ENCODE data around the gene NPTX1.

NPTX1 gene

GRCh38 chr17:80478487-80479245 lies 2.3 kb upstream of the NPTX1 start:
- no peak for DNase-seq (ENCODE audit: low read depth, low spot score)

- DNase-seq (ENCODE audit: low read depth, low spot score) = no peak
Observed at GRCh38 chr17:80477647-80478478, 1.5 kb upstream of the NPTX1 start.

- DNase-seq (ENCODE audit: low read depth, low spot score) = no peak
Observed at GRCh38 chr17:80476877-80477646, 655 bp upstream of the NPTX1 start.

- no peak for DNase-seq (ENCODE audit: low read depth, low spot score)
Observed at GRCh38 chr17:80474961-80475909, 1.2 kb downstream of the NPTX1 start.

DNA sequence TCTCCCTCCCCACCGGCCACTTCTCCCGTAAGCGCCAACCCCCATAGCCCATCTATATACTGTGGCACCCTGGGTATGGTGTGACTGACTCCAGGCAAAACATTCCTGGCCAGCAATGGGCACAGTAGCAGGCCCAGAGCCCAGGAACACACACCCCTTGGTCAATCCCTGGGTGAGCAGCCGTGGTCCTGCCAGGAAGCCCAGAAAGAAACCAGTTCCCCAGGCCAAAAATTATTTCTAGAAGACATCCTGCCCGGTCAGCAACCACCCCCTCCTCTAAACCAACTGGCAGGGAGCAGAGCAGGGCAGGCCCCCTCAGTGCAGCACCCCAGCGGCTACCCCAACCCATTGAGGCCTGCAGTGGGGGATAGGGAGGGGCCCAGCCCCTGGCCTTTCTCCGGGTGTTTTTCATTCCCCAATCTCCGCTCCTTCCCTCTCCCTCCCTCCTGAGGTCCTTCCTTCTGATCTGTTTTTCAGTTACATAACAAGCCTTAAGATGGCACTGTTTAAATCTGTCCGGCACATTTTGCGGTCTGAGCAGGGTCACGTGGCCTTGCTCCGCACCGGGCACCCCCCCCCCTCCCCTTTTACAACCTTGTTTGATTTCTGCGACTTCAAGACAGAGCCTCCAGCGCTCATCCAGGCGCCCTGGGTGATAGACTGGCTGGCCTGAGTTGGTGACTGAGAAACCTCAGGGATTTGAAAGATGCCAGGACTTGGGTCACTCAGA lies 2.0 kb downstream of the NPTX1 start:
- DNase-seq (ENCODE audit: low read depth, low spot score) = no peak

DNA sequence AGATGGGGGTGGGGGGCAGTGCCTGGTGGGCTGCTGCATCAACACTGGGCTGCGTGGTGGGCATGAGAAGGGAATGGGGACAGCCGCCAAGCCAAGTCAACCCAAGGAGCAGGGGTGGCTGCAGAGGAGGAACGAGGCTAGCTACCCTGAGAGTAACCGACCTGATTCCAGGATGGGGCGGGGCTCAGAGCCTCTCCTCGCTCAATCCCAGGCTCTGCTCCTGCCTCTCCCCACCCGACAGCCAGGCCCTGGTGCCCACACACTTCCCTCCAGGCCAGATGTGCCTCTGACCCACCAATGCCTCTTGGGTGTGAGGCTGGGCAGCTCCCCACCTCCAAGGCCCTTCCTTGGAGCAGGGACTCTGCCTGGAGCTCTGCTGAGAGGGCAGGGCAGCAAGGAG lies 2.7 kb downstream of the NPTX1 start:
- DNase-seq (ENCODE audit: low read depth, low spot score) = no peak

- DNase-seq (ENCODE audit: low read depth, low spot score) = no peak
Observed at GRCh38 chr17:80472996-80473395, 3.4 kb downstream of the NPTX1 start.

- no peak for DNase-seq (ENCODE audit: low read depth, low spot score)
Observed at GRCh38 chr17:80471922-80472321, 4.5 kb downstream of the NPTX1 start.

DNA sequence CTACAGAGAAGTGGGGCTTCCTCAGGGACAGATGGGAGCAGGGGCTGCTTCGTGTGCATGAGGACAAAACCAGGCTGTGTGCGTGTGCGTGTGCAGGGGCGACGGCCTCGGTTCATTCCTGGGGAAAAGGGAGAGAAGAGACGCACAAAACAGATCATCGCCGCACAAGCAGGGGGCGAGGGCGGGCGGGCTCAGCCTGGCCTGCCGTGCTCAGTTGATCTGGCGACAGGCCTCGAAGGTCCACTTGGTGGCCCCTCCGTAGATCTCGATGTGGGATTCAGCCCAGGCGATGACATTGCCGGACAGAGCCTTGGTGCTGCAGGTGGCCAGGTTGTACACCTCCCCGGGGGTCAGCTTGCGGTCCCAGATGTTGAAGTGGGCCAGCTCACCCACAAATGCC lies 5.8 kb downstream of the NPTX1 start:
- no peak for DNase-seq (ENCODE audit: low read depth, low spot score)

- DNase-seq (ENCODE audit: low read depth, low spot score) = no peak
Observed at GRCh38 chr17:80469667-80470066, 6.7 kb downstream of the NPTX1 start.

- DNase-seq (ENCODE audit: low read depth, low spot score) = no peak
Observed at GRCh38 chr17:80468781-80469493, 7.5 kb downstream of the NPTX1 start.

GRCh38 chr17:80468242-80468641 lies 8.2 kb downstream of the NPTX1 start:
- DNase-seq (ENCODE audit: low read depth, low spot score) = no peak

DNA sequence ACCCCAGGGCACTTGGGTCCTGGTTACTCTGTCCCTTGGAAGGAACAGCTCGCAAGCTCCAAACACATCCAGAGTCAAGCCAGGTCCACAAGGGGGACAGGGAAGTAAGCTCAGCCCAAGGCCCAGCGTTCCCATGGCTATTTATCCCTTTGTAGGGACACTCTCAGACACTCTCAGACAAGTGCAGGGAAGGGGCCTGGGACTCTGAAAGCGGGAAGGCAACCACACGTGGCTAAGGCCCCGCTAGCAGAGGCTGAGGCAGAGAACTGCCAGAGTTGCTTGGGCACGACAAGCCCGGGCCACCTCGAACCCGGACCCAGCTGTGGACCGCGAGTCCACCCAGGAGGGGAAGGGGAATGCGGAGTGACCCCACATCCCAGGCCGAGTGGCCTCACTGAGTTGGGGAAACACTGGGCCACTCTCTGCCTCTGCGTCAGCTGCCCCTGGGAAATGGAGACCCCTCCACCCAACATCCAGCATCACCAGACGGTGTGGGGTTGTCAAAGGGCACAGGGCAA lies 10.2 kb downstream of the NPTX1 start:
- DNase-seq (ENCODE audit: low read depth, low spot score) = no peak

DNA sequence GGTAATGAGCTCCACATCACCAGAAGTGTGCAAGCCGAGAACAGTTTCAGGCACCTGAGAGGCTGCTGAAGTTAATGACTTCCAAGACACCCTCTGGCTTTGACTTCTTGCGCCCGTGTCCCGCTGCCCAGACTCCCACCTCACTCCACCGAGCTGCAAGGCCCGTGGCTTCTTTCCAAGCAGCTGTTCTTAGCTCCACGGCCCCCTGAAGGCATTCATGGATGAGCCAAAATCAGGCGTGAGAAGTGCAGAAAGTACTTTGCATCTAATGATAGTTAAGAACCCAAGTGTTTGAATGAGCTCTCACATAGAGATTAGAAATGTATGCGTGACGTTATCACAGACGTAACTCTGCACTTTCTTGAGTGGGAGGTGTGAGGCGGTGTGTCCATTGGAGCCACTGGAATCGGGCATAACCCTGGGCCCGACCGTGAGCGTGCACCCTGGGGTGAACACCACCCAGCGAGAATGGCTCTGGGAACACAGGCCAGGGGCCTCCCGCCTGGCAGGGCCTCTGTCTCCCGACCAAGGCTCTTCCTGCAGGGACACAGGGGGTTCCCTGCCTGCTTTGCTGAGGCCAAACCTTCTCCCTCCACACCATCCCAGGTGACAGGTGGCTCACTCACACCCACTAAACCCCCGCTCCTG lies 11.0 kb downstream of the NPTX1 start:
- DNase-seq (ENCODE audit: low read depth, low spot score) = no peak

GRCh38 chr17:80464486-80464885 lies 11.9 kb downstream of the NPTX1 start:
- DNase-seq (ENCODE audit: low read depth, low spot score) = no peak

DNA sequence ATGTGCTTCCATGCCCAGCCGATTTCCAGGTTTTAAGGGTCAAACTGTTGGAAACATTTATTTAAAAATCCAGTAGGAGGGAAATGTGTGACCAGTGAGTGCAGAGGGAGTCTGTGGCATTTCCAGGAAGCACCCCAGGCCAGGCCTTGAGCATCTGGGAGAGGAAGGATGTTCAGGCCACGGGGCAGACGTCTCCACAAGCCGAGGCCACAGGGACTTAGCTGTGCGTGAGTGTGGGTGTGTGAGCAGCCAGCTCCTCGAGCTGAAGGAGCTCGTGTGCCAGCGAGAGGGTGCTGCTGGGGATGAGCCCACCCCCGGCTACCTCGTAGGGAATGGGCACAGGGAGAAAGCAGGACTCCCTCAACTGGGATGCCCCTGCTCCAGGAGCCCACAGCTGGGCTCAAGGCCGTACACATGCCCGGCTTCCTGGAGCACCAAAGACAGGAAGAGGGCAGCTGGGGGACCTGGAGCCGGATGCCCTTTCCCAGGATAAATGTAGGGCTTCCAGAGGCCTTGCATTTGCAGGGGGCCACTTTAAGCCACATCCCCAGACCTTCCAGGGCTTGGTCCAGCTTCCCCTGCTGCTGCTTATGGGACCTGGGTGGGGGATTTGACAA lies 12.5 kb downstream of the NPTX1 start:
- no peak for DNase-seq (ENCODE audit: low read depth, low spot score)

DNA sequence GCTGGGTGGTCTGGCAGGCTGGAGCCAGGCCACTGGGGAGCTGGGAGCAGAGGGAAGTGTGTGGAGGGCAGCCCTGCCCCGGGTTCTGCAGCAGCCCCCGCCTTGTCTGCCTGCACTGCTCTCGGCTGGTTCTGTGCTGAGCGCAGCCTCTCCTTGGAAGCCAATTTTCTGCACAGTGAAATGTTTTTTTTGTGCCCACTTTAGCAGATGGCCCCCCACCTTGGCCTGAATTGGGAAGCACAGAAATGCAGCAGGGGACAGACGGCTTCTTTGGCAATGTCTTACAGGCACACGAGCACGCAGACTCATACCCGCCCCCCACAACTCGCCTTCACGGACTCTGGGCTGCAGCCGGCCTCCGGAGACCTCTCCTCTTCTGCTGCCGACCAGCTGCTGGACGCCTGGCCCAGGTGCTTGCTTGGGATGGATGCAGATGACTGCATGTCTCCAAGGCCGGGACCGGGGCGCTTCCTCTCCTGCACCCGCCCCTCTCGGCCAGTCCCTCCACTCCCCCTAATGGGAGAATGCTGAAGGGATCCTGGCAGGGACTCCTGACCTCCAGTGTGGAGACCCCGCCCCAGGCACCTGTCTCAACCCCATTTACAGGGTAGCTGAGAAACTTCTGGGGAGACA lies 14.8 kb downstream of the NPTX1 start:
- DNase-seq (ENCODE audit: low read depth, low spot score) = no peak

DNA sequence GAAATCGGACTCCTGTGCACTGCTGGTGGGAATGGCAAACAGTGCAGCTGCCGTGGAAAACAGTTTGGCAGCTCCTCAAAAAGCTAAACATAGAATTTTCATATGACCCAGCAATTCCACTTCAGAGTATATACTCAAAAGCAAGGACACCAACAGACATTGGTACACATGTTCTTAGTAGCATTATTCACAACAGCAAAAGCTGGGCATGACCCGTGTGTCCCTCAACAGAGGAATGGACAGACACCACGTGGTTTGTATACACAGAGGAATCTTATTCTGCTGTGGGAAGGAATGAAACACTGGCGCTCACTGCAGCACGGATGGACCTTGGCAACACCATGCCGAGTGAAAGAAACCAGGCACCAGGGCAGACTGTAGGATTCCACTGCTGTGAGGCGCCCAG lies 16.0 kb downstream of the NPTX1 start:
- no peak for DNase-seq (ENCODE audit: low read depth, low spot score)

All from iPS DF 19.7 (cell line).